ENCODE data around the gene CUX1.
A peak's percentile ranks its signal among the peaks of the same experiment; 100 is the strongest.
"Not testable (repeated sequence)": the region's sequence is repeated elsewhere in the genome, so short reads cannot be mapped to it uniquely, and the experiment has no call there.

The CUX1 gene

GRCh38 chr7:101879565-101879964, 62.1 kb downstream of the CUX1 start:
- no peak overlapping the region for H3K4me3 ChIP-seq (ENCODE audit: control insufficient read depth, low read depth, low read length)
- no peak for TF ChIP-seq CTCF (IDR thresholded peaks at IDR 0.05; ENCODE audit: control insufficient read depth, insufficient read depth, low read depth, low read length, missing control alignments)
- no peak for DNase-seq (ENCODE audit: low read depth)

DNA sequence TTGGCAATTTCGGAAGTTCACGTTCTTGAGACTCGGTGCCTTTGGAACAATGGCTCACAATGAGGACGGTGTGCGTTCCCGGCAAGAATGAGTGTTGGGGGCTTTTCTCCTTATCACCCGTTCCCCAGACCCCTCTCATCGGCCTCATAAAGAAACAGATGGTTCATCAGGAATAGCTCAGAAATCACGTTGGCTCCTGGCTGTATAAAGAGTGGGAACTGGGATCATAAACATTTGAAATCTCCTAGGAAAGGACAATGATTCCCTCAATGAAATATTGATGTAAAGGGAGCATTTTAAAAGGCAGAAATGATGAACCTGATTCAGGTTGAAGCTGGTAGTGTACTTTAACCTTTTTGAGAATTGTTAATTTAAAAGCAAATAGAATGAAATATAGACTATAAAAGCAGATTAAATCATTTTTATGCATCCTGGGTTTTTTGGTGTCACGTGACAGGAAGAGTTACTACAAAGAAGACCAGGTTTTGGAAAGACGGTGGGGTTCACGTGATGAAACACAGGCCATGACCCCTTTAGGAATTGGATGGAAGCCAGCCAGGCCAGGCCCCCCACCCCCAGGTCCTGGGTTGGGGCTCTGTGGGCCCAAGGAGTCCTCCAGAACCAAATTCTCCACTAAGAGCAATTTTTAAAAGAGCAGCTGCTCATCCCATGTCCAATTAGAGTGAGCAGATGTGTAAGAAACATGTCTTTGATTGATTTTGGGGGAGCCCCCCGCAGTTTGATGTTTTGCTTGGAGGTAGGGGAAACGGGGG, 63.0 kb downstream of the CUX1 start:
- no peak for DNase-seq (ENCODE audit: low read depth)
- TF ChIP-seq CTCF (IDR thresholded peaks at IDR 0.05; ENCODE audit: control insufficient read depth, insufficient read depth, low read depth, low read length, missing control alignments): no peak
- no peak overlapping the region for H3K4me3 ChIP-seq (ENCODE audit: control insufficient read depth, low read depth, low read length)

DNA sequence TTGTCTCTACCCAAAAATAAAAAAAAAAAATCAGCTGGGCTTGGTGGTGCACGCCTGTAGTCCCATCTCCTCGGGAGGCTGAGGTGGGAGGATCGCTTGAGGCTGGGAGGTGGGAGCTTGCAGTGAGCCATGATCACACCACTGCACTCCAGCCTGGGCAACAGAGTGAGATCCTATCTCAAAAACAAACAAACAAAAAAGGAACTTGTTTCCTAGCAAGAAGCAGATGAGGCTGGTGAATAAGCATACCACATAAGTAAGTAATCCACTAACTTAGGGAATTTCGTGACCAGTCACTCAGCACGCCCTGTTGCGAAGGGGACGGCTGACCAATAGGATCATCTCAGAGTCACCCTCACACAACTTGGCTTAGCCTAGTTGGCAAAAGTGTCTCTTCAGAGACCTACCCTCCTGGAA, 64.6 kb downstream of the CUX1 start:
- no peak for TF ChIP-seq CTCF (IDR thresholded peaks at IDR 0.05; ENCODE audit: control insufficient read depth, insufficient read depth, low read depth, low read length, missing control alignments)
- H3K4me3 ChIP-seq (ENCODE audit: control insufficient read depth, low read depth, low read length): no peak overlapping the region
- peak; percentile 98 for DNase-seq (ENCODE audit: low read depth)

- peak; percentile 99 for DNase-seq (ENCODE audit: low read depth)
- no peak for TF ChIP-seq CTCF (IDR thresholded peaks at IDR 0.05; ENCODE audit: control insufficient read depth, insufficient read depth, low read depth, low read length, missing control alignments)
- H3K4me3 ChIP-seq (ENCODE audit: control insufficient read depth, low read depth, low read length): no peak overlapping the region
Observed at GRCh38 chr7:101882595-101883564, 65.5 kb downstream of the CUX1 start.

DNA sequence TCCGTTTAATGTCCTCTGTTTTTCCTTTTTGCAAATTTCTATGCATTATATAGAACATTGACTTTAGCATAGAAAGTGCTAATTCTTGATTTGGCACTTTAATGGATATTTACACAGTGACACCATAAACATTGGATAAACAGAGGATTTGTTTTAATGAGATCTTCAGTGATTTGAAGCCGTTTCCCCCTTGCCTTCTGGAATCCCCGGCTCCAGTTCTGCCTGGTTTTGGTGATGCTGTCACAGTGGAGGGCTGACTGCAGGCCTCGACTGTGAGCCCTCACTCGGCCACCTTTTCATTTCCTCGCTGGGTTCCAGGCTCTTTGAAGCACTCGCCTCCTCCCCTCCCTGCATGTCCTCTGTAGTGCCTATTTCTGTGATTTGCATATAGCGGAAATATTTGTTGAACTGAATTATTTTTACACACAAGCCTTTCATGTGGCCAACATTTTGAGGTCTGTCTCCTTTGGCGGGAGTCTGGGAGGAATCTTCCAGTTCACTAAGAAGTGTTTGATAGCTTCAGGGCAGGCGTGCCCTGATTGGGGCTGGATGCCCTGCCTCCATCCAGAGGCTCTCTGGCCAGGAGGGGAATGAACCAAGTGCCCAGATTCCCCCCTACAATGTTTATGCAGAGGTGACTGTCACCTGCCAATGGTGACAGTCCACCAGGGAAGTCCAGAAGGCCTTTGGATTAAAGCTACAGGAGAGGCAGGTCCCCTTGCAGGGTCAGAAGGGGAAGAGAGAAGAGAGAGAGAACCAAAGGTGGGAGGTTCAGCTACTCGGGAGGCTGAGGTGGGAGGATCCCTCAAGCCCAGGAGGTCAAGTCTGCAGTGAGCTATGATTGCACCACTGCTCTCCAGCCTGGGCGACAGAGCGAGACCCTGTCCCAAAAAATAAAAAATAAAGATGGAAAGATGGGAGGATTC, 67.5 kb downstream of the CUX1 start:
- no peak for DNase-seq (ENCODE audit: low read depth)
- TF ChIP-seq CTCF (IDR thresholded peaks at IDR 0.05; ENCODE audit: control insufficient read depth, insufficient read depth, low read depth, low read length, missing control alignments): no peak
- H3K4me3 ChIP-seq (ENCODE audit: control insufficient read depth, low read depth, low read length): no peak overlapping the region

DNA sequence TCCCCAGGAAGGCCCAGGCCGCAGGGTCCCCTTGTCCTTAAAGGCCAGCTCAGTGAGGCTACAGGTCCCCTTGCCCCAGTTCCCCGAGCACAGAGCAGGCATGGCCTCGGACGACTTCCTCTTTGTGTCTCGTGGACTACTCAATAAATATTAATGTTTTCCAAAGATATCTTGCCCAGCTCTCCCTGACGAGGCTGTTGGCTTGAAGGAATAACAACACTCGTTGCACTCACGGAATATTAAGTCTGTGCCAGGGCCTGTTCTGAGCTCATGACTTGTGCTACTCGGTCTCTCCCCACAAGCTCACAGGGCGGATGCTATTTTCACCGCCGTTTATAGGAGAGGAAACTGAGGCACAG, 68.2 kb downstream of the CUX1 start:
- no peak for TF ChIP-seq CTCF (IDR thresholded peaks at IDR 0.05; ENCODE audit: control insufficient read depth, insufficient read depth, low read depth, low read length, missing control alignments)
- no peak overlapping the region for H3K4me3 ChIP-seq (ENCODE audit: control insufficient read depth, low read depth, low read length)
- DNase-seq (ENCODE audit: low read depth): no peak

DNA sequence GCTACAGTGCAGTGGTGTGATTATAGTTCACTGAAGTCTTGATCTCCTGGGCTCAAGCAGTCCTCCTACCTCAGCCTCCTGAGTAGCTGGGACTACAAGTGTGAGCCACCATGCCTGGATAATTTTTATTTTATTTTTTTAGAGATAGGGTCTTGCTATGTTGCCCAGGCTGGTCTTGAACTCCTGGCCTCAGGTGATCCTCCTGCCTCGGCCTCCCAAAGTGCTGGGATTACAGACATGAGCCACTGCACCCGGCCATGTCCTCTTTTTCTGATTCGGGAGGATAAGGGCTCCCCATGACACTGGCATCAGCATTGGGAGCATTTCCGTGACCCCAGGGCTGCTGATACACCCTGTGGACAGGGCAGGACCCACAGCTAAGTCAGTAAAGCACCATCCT, 69.9 kb downstream of the CUX1 start:
- not testable (repeated sequence) for H3K4me3 ChIP-seq (ENCODE audit: control insufficient read depth, low read depth, low read length); DNase-seq (ENCODE audit: low read depth)

DNA sequence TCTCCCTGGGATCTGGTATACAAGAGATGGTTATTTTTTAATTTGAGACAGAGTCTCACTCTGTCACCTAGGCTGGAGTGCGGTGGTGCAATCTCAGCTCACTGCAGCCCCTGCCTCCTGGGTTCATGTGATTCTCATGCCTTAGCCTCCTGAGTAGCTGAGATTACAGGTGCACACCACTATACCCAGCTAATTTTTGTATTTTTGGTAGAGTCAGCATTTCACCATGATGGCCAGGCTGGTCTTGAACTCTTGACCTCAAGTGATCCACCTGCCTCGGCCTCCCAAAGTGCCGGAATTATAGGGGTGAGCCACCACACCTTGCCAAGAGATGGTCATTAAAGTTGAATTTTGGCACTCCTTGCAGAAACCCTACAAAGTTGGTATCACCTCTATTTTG, 71.1 kb downstream of the CUX1 start:
- not testable (repeated sequence) for DNase-seq (ENCODE audit: low read depth); H3K4me3 ChIP-seq (ENCODE audit: control insufficient read depth, low read depth, low read length)
